Measurements from ENCODE around the gene SPTBN1. TPM values are rescaled to one million over a fixed set of nuclear protein-coding genes. Genes with fewer than 3 reads are reported as not detected.

The SPTBN1 gene
- total and polyA plus RNA-seq, 9 of the 15 experiments (the other 6 are each of a cell fraction or from before 2014, with no cell fraction given): 8.9 to 66.8 (median 31.4) TPM

- in situ Hi-C loops (cut with MboI): loop anchor here (5.0 to 10.0 kb wide), 3 partner anchors 125 to 325 kb away; no protein-coding TSS in a partner anchor
- no TSS peak for BruUV-seq (replicated peaks)
Observed at GRCh38 chr2:54519841-54520459, 63.8 kb downstream of the SPTBN1 start.

More at GRCh38 chr2:54519841-54520459, 63.8 kb downstream of the SPTBN1 start:
- no peak overlapping the region for H2AFZ ChIP-seq (ENCODE audit: low read depth, low read length)
- intact Hi-C loops (cut with micrococcal nuclease): loop anchor here (5.0 kb wide), 3 partner anchors 82 to 657 kb away; no protein-coding TSS in a partner anchor
- H4K20me1 ChIP-seq (replicated peaks; ENCODE audit: control insufficient read depth, insufficient read depth, low read length): no peaks in the 10 kb centered on the region
- no peak overlapping the region for H3K4me3 ChIP-seq
- no peaks in the 10 kb centered on the region for H3K36me3 ChIP-seq (ENCODE audit: control insufficient read depth, insufficient read depth, low read length)
- no peak overlapping the region for H3K4me2 ChIP-seq (ENCODE audit: insufficient read depth, low read length)
- ATAC-seq (no peak), FAIRE-seq (no peak), DNase-seq (ENCODE audit: extremely low read depth in 1 of 4, low spot score in 3 of 4) (no peak)
- H3K9me3 ChIP-seq (replicated peaks; ENCODE audit: control insufficient read depth, insufficient read depth, low read depth, low read length): no peaks in the 10 kb centered on the region
- H3K4me1 ChIP-seq (replicated peaks in 1 of 2; ENCODE audit: control insufficient read depth in 2 of 2, insufficient read depth in 2 of 2, low read length in 2 of 2): 0 out of 5 replicates have a peak, but pooled peaks cover 0 to 6% of the 10 kb centered on the region in 2 experiments
- H3K79me2 ChIP-seq (ENCODE audit: control insufficient read depth, insufficient read depth, low read length): no peaks in the 10 kb centered on the region
- CTCF ChIA-PET (ENCODE audit: low intra/inter-chr PET ratio): no interaction called here
- H3K9me1 ChIP-seq (ENCODE audit: control insufficient read depth, insufficient read depth, low read length): no peaks in the 10 kb centered on the region
- no peak overlapping the region for H3K27ac ChIP-seq (ENCODE audit: extremely low read depth, low read depth, low read length)
- peaks cover 17 to 21% of the 10 kb centered on the region in 2 experiments; a peak in 3 of 5 replicates for H3K27me3 ChIP-seq (ENCODE audit: control insufficient read depth in 2 of 2, insufficient read depth in 2 of 2, low read length in 2 of 2)
- POLR2A ChIA-PET: interaction anchor here (1.7 kb wide), 1 partner anchor 17 kb away, joined by 5 read pairs; no protein-coding TSS in a partner anchor
- 2% methylated on average over 12 of the region's 12 CpGs for WGBS (ENCODE audit: insufficient coverage, low coverage, missing lambda C conversion rate)
- H3K9ac ChIP-seq (ENCODE audit: insufficient read depth in 1 of 2, low read depth in 2 of 2, low read length in 2 of 2): no peak overlapping the region
- TF ChIP-seq MYC (IDR thresholded peaks at IDR 0.05; ENCODE audit: low read depth, low read length) (no peak), MYC (CRISPR knock-in tag; IDR thresholded peaks at IDR 0.05; ENCODE audit: borderline replicate concordance, low read depth) (no peak), TCF7L2 (IDR thresholded peaks at IDR 0.05; ENCODE audit: low read depth, low read length) (no peak), ZNF212 (CRISPR knock-in tag; IDR thresholded peaks at IDR 0.05) (no peak), U2AF2 (optimal IDR thresholded peaks at IDR 0.05; ENCODE audit: low read depth, low read length) (no peak), CCAR2 (IDR thresholded peaks at IDR 0.05; ENCODE audit: low read depth, low read length) (no peak), KDM1A (IDR thresholded peaks at IDR 0.05) (no peak), LCOR (CRISPR knock-in tag; IDR thresholded peaks at IDR 0.05) (no peak), CHD4 (IDR thresholded peaks at IDR 0.05; ENCODE audit: insufficient read depth, insufficient replicate concordance, low read depth, low read length, poor library complexity, severe bottlenecking) (no peak), FOXA1 (IDR thresholded peaks at IDR 0.05; ENCODE audit: borderline replicate concordance) (no peak), PHF20 (IDR thresholded peaks at IDR 0.05; ENCODE audit: partially characterized antibody) (no peak), TAF15 (IDR thresholded peaks at IDR 0.05; ENCODE audit: low read depth, low read length) (no peak), CEBPG (CRISPR knock-in tag; IDR thresholded peaks at IDR 0.05) (no peak), CEBPG (tag; conservative IDR thresholded peaks at IDR 0.05 in 1 of 2, IDR thresholded peaks at IDR 0.05 in 1 of 2) (no peak), ZC3H11A (IDR thresholded peaks at IDR 0.05; ENCODE audit: low read depth, low read length) (no peak)

Data from K562 (cell line).